Brain microvascular endothelial cell (primary cell): ENCODE data around the gene LGMN.
"Not testable (repeated sequence)": the region's sequence is repeated elsewhere in the genome, so short reads cannot be mapped to it uniquely, and the experiment has no call there.

Source experiments
- DNase-seq: peaks from one replicate; pipeline ENCODE4 v3.0.0-alpha.2; 2020
- H3K27ac ChIP-seq: fragments of 250-450 bp; sonication (Bioruptor Pico); 2 replicates; pipeline ENCODE4 v1.5.1; 2020; ENCODE audit warnings: mild to moderate bottlenecking, moderate library complexity
- H3K27me3 ChIP-seq: fragments of 250-450 bp; sonication (Bioruptor Pico); replicated peaks from 2 replicates; pipeline ENCODE4 v1.5.1; 2020; ENCODE audit warnings: mild to moderate bottlenecking
- H3K36me3 ChIP-seq: fragments of 250-450 bp; sonication (Bioruptor Pico); replicated peaks from 2 replicates; pipeline ENCODE4 v1.5.1; 2020; ENCODE audit warnings: mild to moderate bottlenecking
- H3K4me3 ChIP-seq: 2 replicates; pipeline ENCODE4 v1.5.1; 2011; ENCODE audit warnings: low read depth, mild to moderate bottlenecking, control low read depth, low read length, moderate library complexity
- CTCF ChIP-seq: IDR thresholded peaks from 2 replicates; pipeline ENCODE4 v1.5.1; 2011; ENCODE audit warnings: low read depth, mild to moderate bottlenecking, moderate library complexity, low read length, control low read depth, inconsistent platforms; ENCODE audit errors: missing control alignments
- in situ Hi-C: cut with HindIII; loops from 2 replicates; pipeline ENCODE4 v1.10.0; 2017; ENCODE audit warnings: low sequenced_read_pairs, low pct_ligation_motif_present

The LGMN gene

GRCh38 chr14:92768795-92769194 is 20.4 kb upstream of the LGMN start:
- no peaks in the 10 kb centered on the region for H3K36me3 ChIP-seq
- in situ Hi-C loops = no loop called here
- no peak for TF ChIP-seq CTCF
- H3K27me3 ChIP-seq = no peaks in the 10 kb centered on the region
- DNase-seq = no peak
- no peak overlapping the region for H3K4me3 ChIP-seq
- H3K27ac ChIP-seq = no peak overlapping the region

GRCh38 chr14:92768236-92768635 is 19.8 kb upstream of the LGMN start:
- H3K27me3 ChIP-seq, DNase-seq, H3K27ac ChIP-seq, H3K36me3 ChIP-seq, H3K4me3 ChIP-seq, in situ Hi-C loops: not testable (repeated sequence)

- H3K27ac ChIP-seq, H3K4me3 ChIP-seq, H3K27me3 ChIP-seq, H3K36me3 ChIP-seq, in situ Hi-C loops, DNase-seq: not testable (repeated sequence)
Observed at GRCh38 chr14:92763666-92764631, 15.5 kb upstream of the LGMN start.

- no peak overlapping the region for H3K4me3 ChIP-seq
- H3K27me3 ChIP-seq = no peaks in the 10 kb centered on the region
- in situ Hi-C loops = no loop called here
- TF ChIP-seq CTCF = no peak
- DNase-seq = no peak
- no peak overlapping the region for H3K27ac ChIP-seq
- H3K36me3 ChIP-seq = no peaks in the 10 kb centered on the region
Observed at GRCh38 chr14:92760524-92760805, 12.0 kb upstream of the LGMN start.

GRCh38 chr14:92759679-92760523 is 11.5 kb upstream of the LGMN start:
- DNase-seq = no peak

GRCh38 chr14:92759300-92759678 is 10.9 kb upstream of the LGMN start:
- Histone ChIP-seq H3K4me3 (no peak overlapping the region), H3K27ac (no peak overlapping the region), H3K27me3 (no peaks in the 10 kb centered on the region), H3K36me3 (no peaks in the 10 kb centered on the region)
- no peak for TF ChIP-seq CTCF
- in situ Hi-C loops = no loop called here
- DNase-seq = peak; percentile 28

More at GRCh38 chr14:92759679-92760523, 11.5 kb upstream of the LGMN start:
- no peaks in the 10 kb centered on the region for H3K27me3 ChIP-seq
- H3K27ac ChIP-seq = no peak overlapping the region
- TF ChIP-seq CTCF = no peak
- no peaks in the 10 kb centered on the region for H3K36me3 ChIP-seq
- in situ Hi-C loops = no loop called here
- no peak overlapping the region for H3K4me3 ChIP-seq
